Neural progenitor cell (in vitro differentiated cells): ENCODE results near the gene RGS6.

Experiments used
- CTCF ChIP-seq: fragments of 200-600 bp; sonication (generic); IDR thresholded peaks from 2 replicates; pipeline ENCODE4 v1.5.1; 2017; ENCODE audit warnings: antibody characterized with exemption, mild to moderate bottlenecking
- EZH2phosphoT487 ChIP-seq: fragments of 200-600 bp; sonication (generic); IDR thresholded peaks from 2 replicates; pipeline ENCODE4 v1.6.1; 2017; ENCODE audit warnings: antibody characterized with exemption

- TF ChIP-seq CTCF (no peak), EZH2phosphoT487 (no peak)
Measured at GRCh38 chr14:72045885-72046284, 113.7 kb downstream of the RGS6 start.
